ENCODE measurements around the gene CAPZB. TPM values are rescaled to one million over a fixed set of nuclear protein-coding genes. Genes with fewer than 3 reads are reported as not detected.

Gene CAPZB
- total RNA-seq, 4 donors from 2014 or later: 84.2 to 119 (median 102) TPM

DNA sequence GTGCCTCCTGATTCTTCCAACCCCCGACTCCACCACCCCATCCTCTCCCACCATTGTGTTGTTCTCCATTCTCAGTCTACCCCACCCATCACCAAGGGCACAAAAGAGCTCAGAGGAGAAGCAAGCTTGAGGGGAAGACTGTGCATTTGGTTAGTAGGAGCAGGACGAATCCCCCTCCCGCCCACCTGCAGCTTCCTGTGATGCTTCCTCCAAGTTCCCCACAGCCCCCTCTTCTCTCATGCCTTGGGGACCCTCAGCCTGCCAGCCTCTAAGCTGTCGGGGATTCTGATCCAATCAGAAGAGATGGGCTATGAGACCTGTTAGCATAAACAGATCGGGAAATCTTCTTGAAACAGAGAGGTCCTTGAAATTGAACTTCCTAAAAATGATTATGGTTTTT lies 22.2 kb upstream of the CAPZB start:
- TF ChIP-seq, protein P1, sequence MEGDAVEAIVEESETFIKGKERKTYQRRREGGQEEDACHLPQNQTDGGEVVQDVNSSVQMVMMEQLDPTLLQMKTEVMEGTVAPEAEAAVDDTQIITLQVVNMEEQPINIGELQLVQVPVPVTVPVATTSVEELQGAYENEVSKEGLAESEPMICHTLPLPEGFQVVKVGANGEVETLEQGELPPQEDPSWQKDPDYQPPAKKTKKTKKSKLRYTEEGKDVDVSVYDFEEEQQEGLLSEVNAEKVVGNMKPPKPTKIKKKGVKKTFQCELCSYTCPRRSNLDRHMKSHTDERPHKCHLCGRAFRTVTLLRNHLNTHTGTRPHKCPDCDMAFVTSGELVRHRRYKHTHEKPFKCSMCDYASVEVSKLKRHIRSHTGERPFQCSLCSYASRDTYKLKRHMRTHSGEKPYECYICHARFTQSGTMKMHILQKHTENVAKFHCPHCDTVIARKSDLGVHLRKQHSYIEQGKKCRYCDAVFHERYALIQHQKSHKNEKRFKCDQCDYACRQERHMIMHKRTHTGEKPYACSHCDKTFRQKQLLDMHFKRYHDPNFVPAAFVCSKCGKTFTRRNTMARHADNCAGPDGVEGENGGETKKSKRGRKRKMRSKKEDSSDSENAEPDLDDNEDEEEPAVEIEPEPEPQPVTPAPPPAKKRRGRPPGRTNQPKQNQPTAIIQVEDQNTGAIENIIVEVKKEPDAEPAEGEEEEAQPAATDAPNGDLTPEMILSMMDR (IDR thresholded peaks at IDR 0.05; ENCODE audit: low read depth): no peak

DNA sequence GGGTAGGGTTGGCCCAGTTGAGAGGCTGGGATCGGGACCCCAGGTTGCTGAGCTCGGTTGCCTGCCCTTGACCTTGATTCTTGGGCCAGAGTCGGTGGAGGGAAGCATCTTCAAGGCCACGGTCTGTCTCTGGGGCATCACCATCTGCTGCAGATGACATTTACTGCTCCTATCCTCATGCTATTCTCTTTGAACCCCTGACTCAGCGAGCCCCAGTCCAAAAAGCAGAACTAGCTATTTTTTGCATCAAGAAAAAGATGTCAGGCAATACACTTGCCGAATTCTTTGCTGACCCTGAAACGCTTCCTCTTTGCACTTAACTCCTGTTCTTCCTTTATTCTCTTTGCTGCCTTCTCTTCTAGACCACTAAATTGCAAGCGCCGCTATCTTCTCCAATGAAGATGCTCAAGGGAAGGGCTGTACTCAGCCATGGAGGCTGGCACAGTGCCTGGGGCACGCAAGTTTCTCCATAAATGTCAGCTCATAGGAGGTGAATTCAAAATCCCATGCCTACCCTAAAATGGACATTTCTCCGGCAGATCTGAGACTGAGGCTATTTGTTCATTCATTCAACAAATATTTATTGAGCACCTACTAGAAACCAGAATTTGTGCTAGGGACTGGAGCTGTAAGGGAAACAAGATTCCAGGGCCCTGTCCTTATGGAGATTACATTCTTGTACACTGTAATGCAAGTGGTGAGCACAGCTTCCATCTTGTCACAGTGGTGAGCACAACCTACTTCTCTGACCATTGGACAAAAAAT lies 20.5 kb upstream of the CAPZB start:
- TF ChIP-seq, protein P1 (IDR thresholded peaks at IDR 0.05; ENCODE audit: low read depth): no peak

DNA sequence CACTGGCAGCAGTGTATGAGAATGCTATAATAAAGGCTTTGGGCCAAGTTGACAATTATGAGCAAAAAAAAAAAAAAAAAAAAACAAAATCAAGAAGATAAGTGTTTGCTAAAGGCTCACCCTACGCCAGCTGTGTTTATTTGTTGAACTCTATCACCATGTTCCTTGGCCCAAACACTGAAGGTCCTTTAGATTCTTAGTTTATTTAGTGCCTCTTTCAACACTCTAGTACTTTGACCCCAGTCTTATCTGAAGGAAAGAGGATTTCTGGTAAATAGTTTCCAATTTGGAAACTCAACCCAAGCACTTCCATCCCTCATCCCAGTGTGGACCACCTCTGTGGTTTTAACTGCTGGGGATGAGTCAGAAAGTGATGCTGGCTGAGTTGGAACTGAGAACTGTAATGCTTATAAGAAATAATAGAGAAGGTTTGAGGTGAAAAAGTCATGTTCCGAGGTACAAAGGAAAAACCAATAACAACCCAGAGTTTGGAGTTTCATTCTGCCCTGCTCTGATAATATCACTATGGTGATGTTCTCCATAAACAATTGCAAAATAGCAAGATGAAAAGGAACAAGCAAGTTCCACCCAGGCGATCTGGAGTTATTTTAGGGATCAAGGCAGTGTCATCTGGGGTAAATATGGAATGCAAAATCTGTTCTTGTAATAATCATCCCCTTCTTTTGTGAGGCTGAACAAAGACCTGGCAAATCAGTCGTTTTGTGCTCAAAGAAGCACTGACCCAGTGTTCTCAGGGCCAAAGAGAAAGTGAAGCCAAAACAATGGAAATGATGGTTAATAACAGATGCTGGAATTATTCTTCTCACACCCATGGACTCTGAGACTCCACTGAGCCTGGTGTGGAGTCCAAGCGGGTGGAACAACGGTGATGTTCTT lies 19.7 kb upstream of the CAPZB start:
- TF ChIP-seq, protein P1 (IDR thresholded peaks at IDR 0.05; ENCODE audit: low read depth): no peak

DNA sequence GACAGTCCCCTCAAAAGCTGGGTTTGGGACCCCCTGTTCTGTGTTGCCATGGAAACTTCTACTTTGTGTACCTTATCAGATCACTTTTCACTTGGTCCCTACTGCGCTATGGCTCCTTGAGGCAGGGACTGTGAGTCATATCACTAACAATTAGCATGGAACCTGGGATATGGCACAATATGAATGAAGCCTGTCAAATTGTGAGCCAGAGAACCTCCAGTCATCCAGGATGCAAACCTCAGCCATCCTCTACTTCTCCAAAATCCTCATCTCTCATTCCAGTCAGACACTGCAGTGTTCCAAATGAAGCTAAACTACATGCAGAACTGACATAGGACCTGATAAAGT lies 11.2 kb upstream of the CAPZB start:
- TF ChIP-seq, protein P1 (IDR thresholded peaks at IDR 0.05; ENCODE audit: low read depth): no peak

DNA sequence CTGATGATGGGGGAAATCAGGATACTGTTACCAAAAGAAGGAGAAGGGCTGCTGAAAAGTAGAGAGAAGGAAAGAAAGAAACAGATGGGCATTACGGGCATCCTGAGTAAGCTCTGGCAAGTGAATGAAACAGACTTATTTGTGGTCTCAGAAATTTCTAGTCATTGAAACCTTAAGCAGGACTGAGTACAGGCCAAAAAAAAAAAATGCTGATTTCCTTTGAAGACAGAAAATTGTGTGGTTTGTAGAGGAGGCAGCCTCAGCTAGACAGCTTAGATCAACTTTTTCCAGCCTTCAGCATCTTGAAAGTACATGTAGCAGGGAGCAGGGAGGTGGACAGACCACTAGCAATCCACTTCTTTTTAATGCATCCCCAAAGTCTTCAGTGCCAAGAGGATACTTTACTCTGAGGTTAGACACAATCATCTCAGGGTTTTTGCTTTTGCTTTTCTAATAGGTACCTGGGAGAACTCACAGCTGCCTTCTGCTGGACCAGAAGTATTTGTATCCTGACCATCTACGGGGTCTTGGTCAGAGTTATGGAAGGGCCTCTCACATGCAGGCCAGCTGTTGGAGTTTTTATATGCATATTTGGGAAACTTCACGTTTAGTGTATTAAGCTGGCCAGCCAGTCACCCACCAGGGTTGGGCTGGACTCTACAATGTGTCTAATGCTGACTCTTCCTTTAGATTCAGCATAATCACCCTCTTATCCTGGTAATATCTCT lies 10.6 kb upstream of the CAPZB start:
- TF ChIP-seq, protein P1 (IDR thresholded peaks at IDR 0.05; ENCODE audit: low read depth): no peak

DNA sequence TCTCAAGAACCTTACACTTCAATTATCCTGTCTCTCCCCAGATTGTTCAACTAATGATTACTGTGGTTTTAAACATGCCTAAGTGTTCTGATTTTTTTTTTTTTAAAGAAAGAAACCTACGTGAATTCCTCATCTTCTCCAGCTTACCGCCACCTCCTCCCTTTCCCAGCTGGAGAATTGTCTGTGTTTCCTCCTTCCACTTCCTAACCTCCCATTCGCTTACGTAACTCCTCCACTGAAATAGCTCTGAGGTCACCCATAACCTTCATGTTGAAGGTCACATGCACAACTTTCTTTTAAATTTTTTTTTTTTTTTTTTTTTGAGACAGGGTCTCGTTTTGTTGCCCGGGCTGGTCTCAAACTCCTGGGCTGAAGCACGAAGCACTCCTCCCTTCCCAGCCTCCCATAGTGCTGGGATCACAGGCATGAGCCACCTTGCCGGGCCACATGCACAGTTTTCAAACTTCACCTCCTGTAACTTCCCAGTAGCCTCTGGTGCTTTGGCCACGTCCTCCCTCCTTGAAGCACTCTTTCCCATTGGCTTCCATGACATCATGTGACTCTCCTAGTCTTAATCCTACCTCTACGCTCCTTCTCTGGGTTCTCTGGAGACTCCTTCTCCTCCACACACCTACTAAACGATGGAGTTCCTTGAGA lies 9.8 kb upstream of the CAPZB start:
- TF ChIP-seq, protein P1 (IDR thresholded peaks at IDR 0.05; ENCODE audit: low read depth): no peak

Measured in subcutaneous adipose tissue (tissue), 4 donors.